ENCODE data around the gene FUT8. TPM values are rescaled to one million over a fixed set of nuclear protein-coding genes. Genes with fewer than 3 reads are reported as not detected.

Gene FUT8
- total and polyA plus RNA-seq, 2 donors (not counting 1 experiment from before 2014, with no cell fraction given): 13.2 to 91.8 TPM

GRCh38 chr14:65696801-65697200, 284.3 kb downstream of the FUT8 start:
- intact Hi-C loops (cut with micrococcal nuclease): no loop called here
- Histone ChIP-seq H3K36me3 (replicated peaks in 1 of 2; ENCODE audit: control extremely low read depth in 1 of 2, control insufficient read depth in 1 of 2, extremely low read depth in 1 of 2, insufficient read depth in 2 of 2, low read length in 1 of 2) (peaks cover 0 to 2% of the 10 kb centered on the region in 2 experiments), H3K27me3 (replicated peaks in 1 of 4; ENCODE audit: control extremely low read depth in 1 of 4, control insufficient read depth in 3 of 4, insufficient read depth in 4 of 4, low read length in 3 of 4) (no peaks in the 10 kb centered on the region), H3K9ac (ENCODE audit: low read length) (no peak overlapping the region), H3K79me2 (ENCODE audit: control insufficient read depth, insufficient read depth, low read length) (peaks cover 10% of the 10 kb centered on the region), H3K9me3 (ENCODE audit: control extremely low read depth in 1 of 3, control insufficient read depth in 2 of 3, insufficient read depth in 1 of 3, low read length in 2 of 3) (peaks cover 0 to 4% (median 3%) of the 10 kb centered on the region in 3 donors), H3K4me3 (ENCODE audit: control extremely low read depth in 1 of 5, extremely low read depth in 1 of 5, insufficient read depth in 1 of 5, low read depth in 2 of 5, low read length in 4 of 5) (no peak overlapping the region), H4K20me1 (ENCODE audit: control insufficient read depth, insufficient read depth, low read length, poor library complexity, severe bottlenecking) (peaks cover 7% of the 10 kb centered on the region), H3K4me1 (ENCODE audit: control insufficient read depth in 2 of 2, insufficient read depth in 2 of 2, low read length in 2 of 2) (no peaks in the 10 kb centered on the region), H3K27ac (ENCODE audit: low read length in 2 of 2) (no peak overlapping the region), H3K4me2 (replicated peaks; ENCODE audit: low read depth, low read length, poor library complexity, severe bottlenecking) (no peak overlapping the region), H2AFZ (ENCODE audit: insufficient read depth, low read depth, low read length, poor library complexity, severe bottlenecking) (no peak overlapping the region)
- DNase-seq (no peak), ATAC-seq (ENCODE audit: low read depth) (no peak)
- Mint-ChIP-seq H3K9me3 (ENCODE audit: insufficient read depth) (no peaks in the 10 kb centered on the region), H3K4me3 (no peak overlapping the region), H3K27me3 (no peaks in the 10 kb centered on the region), H3K27ac (no peak overlapping the region), H3K4me1 (peaks cover 1% of the 10 kb centered on the region)
- POLR2A ChIA-PET: no interaction called here
- WGBS (ENCODE audit: insufficient coverage): no CpG with 5 or more reads among the region's 1 CpG
- CTCF ChIA-PET: interaction anchor here (1.2 kb wide), 1 partner anchor 10 kb away, joined by 3 read pairs; no protein-coding TSS in a partner anchor
- TF ChIP-seq EZH2 (IDR thresholded peaks at IDR 0.05; ENCODE audit: borderline replicate concordance, insufficient read depth, low read depth, low read length, poor library complexity, severe bottlenecking): no peak
- no peak for TF ChIP-seq CTCF (IDR thresholded peaks at IDR 0.05)

- Histone ChIP-seq H3K9me3 (ENCODE audit: control extremely low read depth in 1 of 3, control insufficient read depth in 2 of 3, insufficient read depth in 1 of 3, low read length in 2 of 3) (no peaks in the 10 kb centered on the region), H2AFZ (ENCODE audit: insufficient read depth, low read depth, low read length, poor library complexity, severe bottlenecking) (no peak overlapping the region), H3K4me1 (ENCODE audit: control insufficient read depth in 2 of 2, insufficient read depth in 2 of 2, low read length in 2 of 2) (no peaks in the 10 kb centered on the region), H4K20me1 (ENCODE audit: control insufficient read depth, insufficient read depth, low read length, poor library complexity, severe bottlenecking) (no peaks in the 10 kb centered on the region), H3K79me2 (ENCODE audit: control insufficient read depth, insufficient read depth, low read length) (peaks cover 8% of the 10 kb centered on the region), H3K4me3 (ENCODE audit: control extremely low read depth in 1 of 5, extremely low read depth in 1 of 5, insufficient read depth in 1 of 5, low read depth in 2 of 5, low read length in 4 of 5) (no peak overlapping the region), H3K9ac (ENCODE audit: low read length) (no peak overlapping the region), H3K36me3 (replicated peaks in 1 of 2; ENCODE audit: control extremely low read depth in 1 of 2, control insufficient read depth in 1 of 2, extremely low read depth in 1 of 2, insufficient read depth in 2 of 2, low read length in 1 of 2) (peaks cover 1 to 6% of the 10 kb centered on the region in 2 experiments), H3K27me3 (replicated peaks in 1 of 4; ENCODE audit: control extremely low read depth in 1 of 4, control insufficient read depth in 3 of 4, insufficient read depth in 4 of 4, low read length in 3 of 4) (no peaks in the 10 kb centered on the region), H3K27ac (ENCODE audit: low read length in 2 of 2) (no peak overlapping the region), H3K4me2 (replicated peaks; ENCODE audit: low read depth, low read length, poor library complexity, severe bottlenecking) (no peak overlapping the region)
- H3K27ac Mint-ChIP-seq: no peak overlapping the region
- intact Hi-C loops (cut with micrococcal nuclease): no loop called here
- no peak for ATAC-seq (ENCODE audit: low read depth)
- no peak overlapping the region for H3K4me3 Mint-ChIP-seq
- ChIA-PET POLR2A (no interaction called here), CTCF (interaction anchor here (0.9 kb wide), 1 partner anchor 20 kb away, joined by 3 read pairs; no protein-coding TSS in a partner anchor)
- no peaks in the 10 kb centered on the region for H3K27me3 Mint-ChIP-seq
- H3K4me1 Mint-ChIP-seq: peaks cover 2% of the 10 kb centered on the region
- no CpG with 5 or more reads among the region's 3 CpGs for WGBS (ENCODE audit: insufficient coverage)
- peaks cover 5% of the 10 kb centered on the region for H3K9me3 Mint-ChIP-seq (ENCODE audit: insufficient read depth)
- TF ChIP-seq CTCF (IDR thresholded peaks at IDR 0.05) (no peak), EZH2 (IDR thresholded peaks at IDR 0.05; ENCODE audit: borderline replicate concordance, insufficient read depth, low read depth, low read length, poor library complexity, severe bottlenecking) (no peak)
- DNase-seq: no peak
Measured at GRCh38 chr14:65703521-65703920, 291.0 kb downstream of the FUT8 start.
